CD14-positive monocyte (primary cell): ENCODE results near the gene PTPN14. TPM values are rescaled to one million over a fixed set of nuclear protein-coding genes. Genes with fewer than 3 reads are reported as not detected.

ENCODE experiments used
- DNase-seq, 3 donors: peaks; one replicate each; pipeline ENCODE4 v3.0.0-alpha.2; 2011 to 2022
- H2AFZ ChIP-seq: 2 replicates; pipeline ENCODE4 v1.6.0; 2012; ENCODE audit warnings: mild to moderate bottlenecking, low read depth, low read length, inconsistent platforms; ENCODE audit not compliant: insufficient read depth, poor library complexity, severe bottlenecking
- H3K27ac ChIP-seq, 2 donors: 1 replicate in 1 of 2; 2 replicates in 1 of 2; pipeline ENCODE4 v1.5.1; 2012 to 2013; ENCODE audit warnings: low read length in 2 of 2, control low read depth in 1 of 2, inconsistent platforms in 1 of 2, low read depth in 1 of 2, mild to moderate bottlenecking in 1 of 2
- H3K27me3 ChIP-seq, 2 donors: one replicate each; pipeline versions ENCODE4 v1.6.0 to v1.6.1; 2011 to 2013; ENCODE audit warnings: low read length in 2 of 2; ENCODE audit not compliant: control insufficient read depth in 2 of 2, insufficient read depth in 2 of 2
- H3K36me3 ChIP-seq, 2 donors: replicated peaks in 1 of 2; 1 replicate in 1 of 2; 2 replicates in 1 of 2; pipeline versions ENCODE4 v1.5.1 to v1.6.1; 2012 to 2013; ENCODE audit warnings: low read length in 2 of 2, control low read depth in 1 of 2, inconsistent platforms in 1 of 2, mild to moderate bottlenecking in 1 of 2; ENCODE audit not compliant: insufficient read depth in 2 of 2, control insufficient read depth in 1 of 2
- H3K4me1 ChIP-seq, 2 donors: 1 replicate in 1 of 2; 2 replicates in 1 of 2; pipeline versions ENCODE4 v1.5.1 to v1.6.1; 2012 to 2013; ENCODE audit warnings: low read length in 2 of 2, control low read depth in 1 of 2, inconsistent platforms in 1 of 2, mild to moderate bottlenecking in 1 of 2, moderate library complexity in 1 of 2; ENCODE audit not compliant: insufficient read depth in 2 of 2, control insufficient read depth in 1 of 2
- H3K4me2 ChIP-seq: replicated peaks from 2 replicates; pipeline ENCODE3; 2012; ENCODE audit warnings: low read length, moderate library complexity, mild to moderate bottlenecking; ENCODE audit not compliant: poor library complexity, severe bottlenecking; ENCODE audit errors: extremely low read depth
- H3K4me3 ChIP-seq, 3 experiments: fragments of 200-600 bp in 1 of 3; sonication (generic) in 1 of 3; replicated peaks in 1 of 3; 1 replicate in 2 of 3; 2 replicates in 1 of 3; pipeline ENCODE4 v1.5.1; 2011 to 2013; ENCODE audit warnings: low read length in 3 of 3, mild to moderate bottlenecking in 3 of 3, control low read depth in 2 of 3, low read depth in 2 of 3, inconsistent platforms in 1 of 3, moderate library complexity in 1 of 3
- H3K79me2 ChIP-seq: 2 replicates; pipeline ENCODE4 v1.6.0; 2012; ENCODE audit warnings: mild to moderate bottlenecking, control low read depth, inconsistent platforms, low read length, moderate library complexity; ENCODE audit not compliant: insufficient read depth
- H3K9ac ChIP-seq: 2 replicates; pipeline ENCODE4 v1.6.0; 2017; ENCODE audit warnings: low read length, mild to moderate bottlenecking; ENCODE audit not compliant: insufficient read depth, poor library complexity, severe bottlenecking
- H3K9me3 ChIP-seq, 2 donors: replicated peaks in 1 of 2; 1 replicate in 1 of 2; 2 replicates in 1 of 2; pipeline versions ENCODE4 v1.5.1 to v1.6.1; 2012 to 2013; ENCODE audit warnings: low read length in 2 of 2, control low read depth in 1 of 2; ENCODE audit not compliant: control insufficient read depth in 1 of 2, insufficient read depth in 1 of 2
- H4K20me1 ChIP-seq: 2 replicates; pipeline ENCODE4 v1.6.0; 2012; ENCODE audit warnings: mild to moderate bottlenecking, low read length, control low read depth, moderate library complexity; ENCODE audit not compliant: insufficient read depth
- H3K27ac Mint-ChIP-seq, 7 donors: one replicate each; pipeline ENCODE4 v1.8.0; 2020; ENCODE audit warnings: mild to moderate bottlenecking in 7 of 7, mixed read lengths in 7 of 7, moderate library complexity in 6 of 7, inconsistent platforms in 2 of 7
- H3K27me3 Mint-ChIP-seq, 3 donors: one replicate each; pipeline ENCODE4 v1.8.0; 2021 to 2022; ENCODE audit warnings: low read depth in 3 of 3, mild to moderate bottlenecking in 3 of 3, mixed read lengths in 3 of 3, moderate library complexity in 3 of 3, inconsistent platforms in 1 of 3
- H3K36me3 Mint-ChIP-seq, 2 donors: one replicate each; pipeline ENCODE4 v1.8.0; 2020; ENCODE audit warnings: mixed read lengths in 2 of 2, inconsistent platforms in 1 of 2, mild to moderate bottlenecking in 1 of 2
- H3K4me1 Mint-ChIP-seq: one replicate; pipeline ENCODE4 v1.8.0; 2020; ENCODE audit warnings: mild to moderate bottlenecking, mixed read lengths
- H3K4me3 Mint-ChIP-seq, 2 donors: one replicate each; pipeline ENCODE4 v1.8.0; 2020; ENCODE audit warnings: mild to moderate bottlenecking in 2 of 2, mixed read lengths in 2 of 2, moderate library complexity in 1 of 2
- H3K9me3 Mint-ChIP-seq, 7 donors: one replicate each; pipeline ENCODE4 v1.8.0; 2020 to 2022; ENCODE audit warnings: mixed read lengths in 7 of 7, mild to moderate bottlenecking in 6 of 7, moderate library complexity in 6 of 7, inconsistent platforms in 2 of 7
- WGBS: methylation state at CpG from one replicate; pipeline ENCODE4 v1.1.5; 2013; ENCODE audit warnings: missing lambda C conversion rate; ENCODE audit not compliant: insufficient coverage; 5-methylcytosine and 5-hydroxymethylcytosine counted together
- intact Hi-C, 2 donors: fragments of 100-400 bp; cut with micrococcal nuclease; formaldehyde crosslinking; loops; one replicate each; pipeline versions ENCODE4 v1.15.0 to v1.15.1; 2023
- polyA plus RNA-seq, 3 donors: library from polyadenylated mRNA; depleted of rRNA in 1 of 3; unstranded in 2 of 3; stranded (reverse) in 1 of 3; fragments of 300-500 nt in 2 of 3; fragments of >200 nt in 1 of 3; fragmentation: Illumina TruSeq in 2 of 3; gene quantifications; 1 replicate in 2 of 3; 2 replicates in 1 of 3; pipeline ENCODE4 v1.2.3, GENCODE V29; 2012 to 2021
- TF ChIP-seq, protein P1 (sequence below): fragments of 200-600 bp; IDR thresholded peaks from one replicate; pipeline ENCODE4 v1.8.0; 2022; ENCODE audit warnings: antibody characterized with exemption, mild to moderate bottlenecking

Gene PTPN14
- polyA plus RNA-seq, 3 donors, result 0.01 TPM; not detected in 1

DNA sequence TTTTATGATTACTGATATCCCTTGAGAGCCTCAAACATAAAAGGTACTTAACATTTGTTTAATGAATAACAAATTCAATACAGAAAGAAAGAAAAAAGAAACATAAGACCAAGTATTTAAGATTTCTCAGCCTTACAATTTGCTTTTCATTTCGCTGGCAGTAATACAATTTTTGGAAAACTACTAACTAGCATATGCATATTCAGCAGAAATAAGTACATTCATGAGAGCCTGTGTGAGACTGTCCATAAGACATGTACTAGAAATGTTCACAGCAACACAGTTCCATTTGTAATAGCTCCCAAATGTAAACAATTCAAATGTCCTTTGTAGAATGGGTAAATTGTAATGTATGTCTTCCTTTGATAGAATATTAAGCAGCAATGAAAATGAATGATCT lies 119.2 kb downstream of the PTPN14 start:
- Histone ChIP-seq H3K9ac (no peak overlapping the region), H3K27ac (no peak overlapping the region), H3K4me1 (peaks cover 12 to 15% of the 10 kb centered on the region in 2 donors), H3K27me3 (no peaks in the 10 kb centered on the region), H4K20me1 (no peaks in the 10 kb centered on the region), H3K4me3 (no peak overlapping the region), H3K79me2 (no peaks in the 10 kb centered on the region), H3K36me3 (no peaks in the 10 kb centered on the region), H3K4me2 (no peak overlapping the region), H2AFZ (no peak overlapping the region), H3K9me3 (no peaks in the 10 kb centered on the region)
- intact Hi-C loops, result no loop called here
- peaks cover 16% of the 10 kb centered on the region for H3K4me1 Mint-ChIP-seq
- no peak overlapping the region for H3K4me3 Mint-ChIP-seq
- peaks cover 0 to 3% (median 0%) of the 10 kb centered on the region in 7 donors for H3K9me3 Mint-ChIP-seq
- no peaks in the 10 kb centered on the region for H3K36me3 Mint-ChIP-seq
- H3K27ac Mint-ChIP-seq, result no peak overlapping the region
- H3K27me3 Mint-ChIP-seq, result peaks cover 0 to 3% (median 0%) of the 10 kb centered on the region in 3 donors
- DNase-seq, result no peak
- no CpG with 5 or more reads among the region's 1 CpG for WGBS
- TF ChIP-seq, protein P1, sequence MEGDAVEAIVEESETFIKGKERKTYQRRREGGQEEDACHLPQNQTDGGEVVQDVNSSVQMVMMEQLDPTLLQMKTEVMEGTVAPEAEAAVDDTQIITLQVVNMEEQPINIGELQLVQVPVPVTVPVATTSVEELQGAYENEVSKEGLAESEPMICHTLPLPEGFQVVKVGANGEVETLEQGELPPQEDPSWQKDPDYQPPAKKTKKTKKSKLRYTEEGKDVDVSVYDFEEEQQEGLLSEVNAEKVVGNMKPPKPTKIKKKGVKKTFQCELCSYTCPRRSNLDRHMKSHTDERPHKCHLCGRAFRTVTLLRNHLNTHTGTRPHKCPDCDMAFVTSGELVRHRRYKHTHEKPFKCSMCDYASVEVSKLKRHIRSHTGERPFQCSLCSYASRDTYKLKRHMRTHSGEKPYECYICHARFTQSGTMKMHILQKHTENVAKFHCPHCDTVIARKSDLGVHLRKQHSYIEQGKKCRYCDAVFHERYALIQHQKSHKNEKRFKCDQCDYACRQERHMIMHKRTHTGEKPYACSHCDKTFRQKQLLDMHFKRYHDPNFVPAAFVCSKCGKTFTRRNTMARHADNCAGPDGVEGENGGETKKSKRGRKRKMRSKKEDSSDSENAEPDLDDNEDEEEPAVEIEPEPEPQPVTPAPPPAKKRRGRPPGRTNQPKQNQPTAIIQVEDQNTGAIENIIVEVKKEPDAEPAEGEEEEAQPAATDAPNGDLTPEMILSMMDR, result no peak

DNA sequence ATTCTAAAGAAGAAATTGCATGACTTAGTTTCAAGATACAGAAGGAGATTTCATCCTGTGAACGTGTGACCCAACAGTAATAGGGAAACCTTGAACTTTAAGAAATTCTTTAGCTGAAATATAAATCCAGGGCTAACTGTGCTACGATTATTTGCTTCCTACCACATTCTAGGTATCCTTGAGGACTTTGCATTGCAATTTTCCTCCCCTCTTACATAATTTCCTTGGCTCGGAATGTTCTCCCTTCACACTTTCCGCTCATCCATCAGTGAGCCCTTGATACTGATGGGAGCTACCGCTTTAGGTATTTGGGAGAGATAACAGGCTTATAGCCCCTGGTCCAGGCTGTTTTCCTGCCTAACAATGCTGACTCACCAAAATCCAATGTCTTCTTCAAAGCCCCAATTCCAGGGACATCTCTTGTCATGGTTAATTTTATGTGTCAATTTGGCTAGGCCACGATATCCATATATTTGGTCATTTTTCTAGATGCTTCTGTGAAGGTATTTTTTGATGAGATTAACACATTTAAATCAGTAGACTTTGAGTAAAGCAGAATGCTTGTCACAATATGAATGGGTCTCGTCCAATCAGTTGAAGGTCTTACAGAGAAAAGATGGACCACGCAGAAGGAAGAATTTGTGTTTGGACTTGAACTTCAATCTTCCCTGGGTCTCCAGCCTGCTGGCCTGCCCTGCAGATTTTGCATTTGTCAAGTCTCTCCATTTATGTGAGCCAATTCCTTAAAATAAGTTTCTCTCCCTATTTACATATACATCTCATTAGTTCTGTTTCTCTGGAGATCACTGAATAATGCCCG lies 121.2 kb downstream of the PTPN14 start:
- WGBS, result 100% methylated on average over 2 of the region's 9 CpGs
- Mint-ChIP-seq H3K4me1 (peaks cover 18% of the 10 kb centered on the region), H3K27me3 (peaks cover 0 to 3% (median 0%) of the 10 kb centered on the region in 3 donors), H3K9me3 (peaks cover 0 to 3% (median 0%) of the 10 kb centered on the region in 7 donors), H3K4me3 (no peak overlapping the region), H3K27ac (no peak overlapping the region), H3K36me3 (no peaks in the 10 kb centered on the region)
- no peak overlapping the region for H3K9ac ChIP-seq
- H3K27ac ChIP-seq, result no peak overlapping the region
- H3K4me3 ChIP-seq, result no peak overlapping the region
- H3K4me1 ChIP-seq, result peaks cover 12 to 15% of the 10 kb centered on the region in 2 donors
- no peaks in the 10 kb centered on the region for H3K79me2 ChIP-seq
- TF ChIP-seq, protein P1, result no peak
- no peaks in the 10 kb centered on the region for H3K27me3 ChIP-seq
- DNase-seq, result no peak
- intact Hi-C loops, result no loop called here
- no peaks in the 10 kb centered on the region for H3K36me3 ChIP-seq
- no peak overlapping the region for H2AFZ ChIP-seq
- H3K4me2 ChIP-seq, result no peak overlapping the region
- no peaks in the 10 kb centered on the region for H4K20me1 ChIP-seq
- no peaks in the 10 kb centered on the region for H3K9me3 ChIP-seq
